GM23338 (cell line): ENCODE data around the gene MRAP.

Source experiments
- EZH2 ChIP-seq: fragments of 200-600 bp; sonication (generic); IDR thresholded peaks from one replicate; pipeline ENCODE4 v1.8.0; 2017; ENCODE audit warnings: antibody characterized with exemption, mild to moderate bottlenecking, low read depth; ENCODE audit not compliant: unreplicated experiment
- NANOG ChIP-seq: IDR thresholded peaks from 2 replicates; pipeline ENCODE4 v1.6.1; 2016; ENCODE audit warnings: antibody characterized with exemption, borderline replicate concordance
- POLR2AphosphoS5 ChIP-seq: IDR thresholded peaks from 2 replicates; pipeline ENCODE4 v1.6.1; 2016; ENCODE audit warnings: antibody characterized with exemption, low read depth

- TF ChIP-seq EZH2, result no peak
- TF ChIP-seq POLR2AphosphoS5, result no peak
- no peak for TF ChIP-seq NANOG
Measured at GRCh38 chr21:32335601-32336575, 37.2 kb downstream of the MRAP start.
